ENCODE data around the gene NAV2. TPM values are rescaled to one million over a fixed set of nuclear protein-coding genes. Genes with fewer than 3 reads are reported as not detected.

NAV2 gene
- polyA plus RNA-seq, 1 donor from 2014 or later = 3.0 TPM

DNA sequence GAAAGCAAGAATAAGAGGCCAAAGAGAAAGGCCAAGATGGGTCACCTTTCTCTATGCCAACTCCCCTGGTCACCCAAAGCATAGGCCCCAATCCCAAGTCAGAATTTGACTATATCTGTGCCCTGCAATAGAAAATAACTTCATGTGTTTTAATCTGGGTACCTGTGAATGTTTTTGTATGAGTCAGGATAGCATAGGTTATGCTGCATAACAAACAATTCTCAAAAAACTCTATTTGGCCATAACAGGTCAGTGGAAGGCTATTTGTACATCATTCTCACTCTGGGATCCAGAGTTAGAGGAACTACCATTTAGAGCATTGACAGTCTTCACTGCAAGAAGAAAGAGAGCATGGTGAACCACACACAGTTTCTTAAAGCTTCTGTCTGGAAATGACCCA is 280.4 kb downstream of the NAV2 start:
- TF ChIP-seq SMC3 (conservative IDR thresholded peaks at IDR 0.05; ENCODE audit: poor library complexity) (no peak), RAD21 (conservative IDR thresholded peaks at IDR 0.05) (no peak), TAF1 (IDR thresholded peaks at IDR 0.05; ENCODE audit: low read depth) (no peak), POLR2AphosphoS5 (IDR thresholded peaks at IDR 0.05) (no peak), EP300 (conservative IDR thresholded peaks at IDR 0.05; ENCODE audit: poor library complexity, severe bottlenecking) (no peak), MXI1 (conservative IDR thresholded peaks at IDR 0.05; ENCODE audit: poor library complexity, severe bottlenecking) (no peak), EZH2 (IDR thresholded peaks at IDR 0.05; ENCODE audit: borderline replicate concordance, insufficient read depth, low read length, poor library complexity, severe bottlenecking) (no peak)
- TF ChIP-seq, protein P1, sequence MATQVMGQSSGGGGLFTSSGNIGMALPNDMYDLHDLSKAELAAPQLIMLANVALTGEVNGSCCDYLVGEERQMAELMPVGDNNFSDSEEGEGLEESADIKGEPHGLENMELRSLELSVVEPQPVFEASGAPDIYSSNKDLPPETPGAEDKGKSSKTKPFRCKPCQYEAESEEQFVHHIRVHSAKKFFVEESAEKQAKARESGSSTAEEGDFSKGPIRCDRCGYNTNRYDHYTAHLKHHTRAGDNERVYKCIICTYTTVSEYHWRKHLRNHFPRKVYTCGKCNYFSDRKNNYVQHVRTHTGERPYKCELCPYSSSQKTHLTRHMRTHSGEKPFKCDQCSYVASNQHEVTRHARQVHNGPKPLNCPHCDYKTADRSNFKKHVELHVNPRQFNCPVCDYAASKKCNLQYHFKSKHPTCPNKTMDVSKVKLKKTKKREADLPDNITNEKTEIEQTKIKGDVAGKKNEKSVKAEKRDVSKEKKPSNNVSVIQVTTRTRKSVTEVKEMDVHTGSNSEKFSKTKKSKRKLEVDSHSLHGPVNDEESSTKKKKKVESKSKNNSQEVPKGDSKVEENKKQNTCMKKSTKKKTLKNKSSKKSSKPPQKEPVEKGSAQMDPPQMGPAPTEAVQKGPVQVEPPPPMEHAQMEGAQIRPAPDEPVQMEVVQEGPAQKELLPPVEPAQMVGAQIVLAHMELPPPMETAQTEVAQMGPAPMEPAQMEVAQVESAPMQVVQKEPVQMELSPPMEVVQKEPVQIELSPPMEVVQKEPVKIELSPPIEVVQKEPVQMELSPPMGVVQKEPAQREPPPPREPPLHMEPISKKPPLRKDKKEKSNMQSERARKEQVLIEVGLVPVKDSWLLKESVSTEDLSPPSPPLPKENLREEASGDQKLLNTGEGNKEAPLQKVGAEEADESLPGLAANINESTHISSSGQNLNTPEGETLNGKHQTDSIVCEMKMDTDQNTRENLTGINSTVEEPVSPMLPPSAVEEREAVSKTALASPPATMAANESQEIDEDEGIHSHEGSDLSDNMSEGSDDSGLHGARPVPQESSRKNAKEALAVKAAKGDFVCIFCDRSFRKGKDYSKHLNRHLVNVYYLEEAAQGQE (IDR thresholded peaks at IDR 0.05; ENCODE audit: borderline replicate concordance) = no peak
- Histone ChIP-seq H3K4me3 (ENCODE audit: low read length) (no peak overlapping the region), H3K9me3 (ENCODE audit: low read length) (no peaks in the 10 kb centered on the region), H3K9ac (ENCODE audit: low read length) (no peak overlapping the region), H3K4me2 (ENCODE audit: low read length) (no peak overlapping the region), H3K9me2 (ENCODE audit: insufficient read depth, low read length) (no peaks in the 10 kb centered on the region), H3K36me3 (ENCODE audit: insufficient read depth, low read length) (no peaks in the 10 kb centered on the region), H4K20me1 (ENCODE audit: insufficient read depth) (no peaks in the 10 kb centered on the region), H2AFZ (ENCODE audit: low read depth, low read length) (no peak overlapping the region), H3F3A (ENCODE audit: insufficient read depth, low read length, poor library complexity, severe bottlenecking) (no peaks in the 10 kb centered on the region), H3K79me2 (replicated peaks; ENCODE audit: insufficient read depth, low read length) (no peaks in the 10 kb centered on the region), H3K27me3 (ENCODE audit: insufficient read depth, low read depth, low read length) (no peaks in the 10 kb centered on the region), H3K27ac (ENCODE audit: low read length) (no peak overlapping the region)

DNA sequence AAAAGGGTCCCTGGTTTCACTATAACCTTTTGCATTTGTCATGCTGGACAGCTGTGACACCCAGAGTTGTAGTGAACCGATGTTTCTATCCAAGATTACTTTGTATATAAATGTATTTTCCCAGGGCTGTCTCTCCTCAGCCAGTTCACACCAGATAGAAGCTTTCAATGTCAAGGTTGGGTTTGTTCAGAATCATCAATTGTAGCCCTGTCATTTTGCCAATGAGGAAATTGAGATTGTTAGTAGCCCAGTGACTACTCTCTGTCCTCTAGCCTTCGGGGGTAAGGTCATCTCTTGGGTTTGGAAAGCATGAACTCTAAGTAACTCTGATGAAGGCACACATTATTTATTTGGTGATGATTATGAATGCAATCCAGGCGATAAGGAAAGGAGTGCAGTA is 282.0 kb downstream of the NAV2 start:
- no peaks in the 10 kb centered on the region for H3K9me3 ChIP-seq (ENCODE audit: low read length)
- no peaks in the 10 kb centered on the region for H3K36me3 ChIP-seq (ENCODE audit: insufficient read depth, low read length)
- H3K9me2 ChIP-seq (ENCODE audit: insufficient read depth, low read length) = no peaks in the 10 kb centered on the region
- H4K20me1 ChIP-seq (ENCODE audit: insufficient read depth) = no peaks in the 10 kb centered on the region
- H3K27ac ChIP-seq (ENCODE audit: low read length) = no peak overlapping the region
- no peaks in the 10 kb centered on the region for H3K27me3 ChIP-seq (ENCODE audit: insufficient read depth, low read depth, low read length)
- H3F3A ChIP-seq (ENCODE audit: insufficient read depth, low read length, poor library complexity, severe bottlenecking) = no peaks in the 10 kb centered on the region
- no peak for TF ChIP-seq EZH2 (IDR thresholded peaks at IDR 0.05; ENCODE audit: borderline replicate concordance, insufficient read depth, low read length, poor library complexity, severe bottlenecking)
- no peak for TF ChIP-seq EP300 (conservative IDR thresholded peaks at IDR 0.05; ENCODE audit: poor library complexity, severe bottlenecking)
- no peak for TF ChIP-seq POLR2AphosphoS5 (IDR thresholded peaks at IDR 0.05)
- TF ChIP-seq TAF1 (IDR thresholded peaks at IDR 0.05; ENCODE audit: low read depth) = no peak
- TF ChIP-seq, protein P1 (IDR thresholded peaks at IDR 0.05; ENCODE audit: borderline replicate concordance) = no peak
- TF ChIP-seq MXI1 (conservative IDR thresholded peaks at IDR 0.05; ENCODE audit: poor library complexity, severe bottlenecking) = no peak
- TF ChIP-seq, protein P2, sequence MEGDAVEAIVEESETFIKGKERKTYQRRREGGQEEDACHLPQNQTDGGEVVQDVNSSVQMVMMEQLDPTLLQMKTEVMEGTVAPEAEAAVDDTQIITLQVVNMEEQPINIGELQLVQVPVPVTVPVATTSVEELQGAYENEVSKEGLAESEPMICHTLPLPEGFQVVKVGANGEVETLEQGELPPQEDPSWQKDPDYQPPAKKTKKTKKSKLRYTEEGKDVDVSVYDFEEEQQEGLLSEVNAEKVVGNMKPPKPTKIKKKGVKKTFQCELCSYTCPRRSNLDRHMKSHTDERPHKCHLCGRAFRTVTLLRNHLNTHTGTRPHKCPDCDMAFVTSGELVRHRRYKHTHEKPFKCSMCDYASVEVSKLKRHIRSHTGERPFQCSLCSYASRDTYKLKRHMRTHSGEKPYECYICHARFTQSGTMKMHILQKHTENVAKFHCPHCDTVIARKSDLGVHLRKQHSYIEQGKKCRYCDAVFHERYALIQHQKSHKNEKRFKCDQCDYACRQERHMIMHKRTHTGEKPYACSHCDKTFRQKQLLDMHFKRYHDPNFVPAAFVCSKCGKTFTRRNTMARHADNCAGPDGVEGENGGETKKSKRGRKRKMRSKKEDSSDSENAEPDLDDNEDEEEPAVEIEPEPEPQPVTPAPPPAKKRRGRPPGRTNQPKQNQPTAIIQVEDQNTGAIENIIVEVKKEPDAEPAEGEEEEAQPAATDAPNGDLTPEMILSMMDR (IDR thresholded peaks at IDR 0.05; ENCODE audit: poor library complexity, severe bottlenecking) = no peak
- no peak for TF ChIP-seq SMC3 (conservative IDR thresholded peaks at IDR 0.05; ENCODE audit: poor library complexity)
- TF ChIP-seq RAD21 (conservative IDR thresholded peaks at IDR 0.05) = no peak
- no peaks in the 10 kb centered on the region for H3K79me2 ChIP-seq (replicated peaks; ENCODE audit: insufficient read depth, low read length)
- no peak overlapping the region for H3K4me3 ChIP-seq (ENCODE audit: low read length)
- no peak overlapping the region for H3K4me2 ChIP-seq (ENCODE audit: low read length)
- H3K9ac ChIP-seq (ENCODE audit: low read length) = no peak overlapping the region
- no peak overlapping the region for H2AFZ ChIP-seq (ENCODE audit: low read depth, low read length)

Measured in neural cell (in vitro differentiated cells).